Dermis lymphatic vessel endothelial cell (primary cell): ENCODE data around the gene PDZRN4. TPM values are rescaled to one million over a fixed set of nuclear protein-coding genes. Genes with fewer than 3 reads are reported as not detected.

Experiments used
- total RNA-seq: library from RNA; depleted of rRNA; stranded (reverse); fragments of >200 nt; gene quantifications from 2 replicates; pipeline ENCODE4 v1.2.1, GENCODE V29; 2014

The PDZRN4 gene
- not detected in 2 replicates for total RNA-seq

GRCh38 chr12:41188058-41188840 is at the start of gene PDZRN4:
Gene PDZRN4 (plus strand): TSS chr12:41188320.

